Glutamatergic neuron (in vitro differentiated cells): Measurements from ENCODE around the gene LGALS3BP. TPM values are rescaled to one million over a fixed set of nuclear protein-coding genes. Genes with fewer than 3 reads are reported as not detected.
A peak's percentile ranks its signal among the peaks of the same experiment; 100 is the strongest.

Source experiments
- DNase-seq: peaks from one replicate; pipeline ENCODE4 v3.0.0; 2022
- H3K27ac Mint-ChIP-seq: one replicate; pipeline ENCODE4 v1.8.0; 2020; ENCODE audit warnings: mild to moderate bottlenecking, mixed read lengths, inconsistent platforms; ENCODE audit not compliant: unreplicated experiment
- H3K27me3 Mint-ChIP-seq: one replicate; pipeline ENCODE4 v1.8.0; 2020; ENCODE audit warnings: mild to moderate bottlenecking, moderate library complexity, mixed read lengths, inconsistent platforms; ENCODE audit not compliant: unreplicated experiment
- H3K36me3 Mint-ChIP-seq: one replicate; pipeline ENCODE4 v1.8.0; 2020; ENCODE audit warnings: mild to moderate bottlenecking, mixed read lengths, inconsistent platforms; ENCODE audit not compliant: unreplicated experiment
- H3K4me1 Mint-ChIP-seq: one replicate; pipeline ENCODE4 v1.8.0; 2020; ENCODE audit warnings: mild to moderate bottlenecking, low read depth, mixed read lengths, inconsistent platforms; ENCODE audit not compliant: unreplicated experiment
- H3K4me3 Mint-ChIP-seq: one replicate; pipeline ENCODE4 v1.8.0; 2020; ENCODE audit warnings: mild to moderate bottlenecking, mixed read lengths, inconsistent platforms; ENCODE audit not compliant: unreplicated experiment
- H3K9me3 Mint-ChIP-seq: one replicate; pipeline ENCODE4 v1.8.0; 2020; ENCODE audit warnings: mild to moderate bottlenecking, moderate library complexity, mixed read lengths, inconsistent platforms; ENCODE audit not compliant: unreplicated experiment
- CTCF ChIP-seq: fragments of 200-600 bp; sonication (generic); IDR thresholded peaks from one replicate; pipeline ENCODE4 v1.5.0; 2021; ENCODE audit not compliant: partially characterized antibody, unreplicated experiment
- total RNA-seq: library from RNA; stranded (reverse); fragmentation: NEBNext Ultra II Directional; extraction: Animal tissue kit (Norgen Biotek cat#: 25700); gene quantifications from one replicate; pipeline ENCODE4 v1.2.1, GENCODE V29; 2021; ENCODE audit not compliant: unreplicated experiment

Gene LGALS3BP
- total RNA-seq, 1 donor from 2014 or later, result 30.3 TPM

DNA sequence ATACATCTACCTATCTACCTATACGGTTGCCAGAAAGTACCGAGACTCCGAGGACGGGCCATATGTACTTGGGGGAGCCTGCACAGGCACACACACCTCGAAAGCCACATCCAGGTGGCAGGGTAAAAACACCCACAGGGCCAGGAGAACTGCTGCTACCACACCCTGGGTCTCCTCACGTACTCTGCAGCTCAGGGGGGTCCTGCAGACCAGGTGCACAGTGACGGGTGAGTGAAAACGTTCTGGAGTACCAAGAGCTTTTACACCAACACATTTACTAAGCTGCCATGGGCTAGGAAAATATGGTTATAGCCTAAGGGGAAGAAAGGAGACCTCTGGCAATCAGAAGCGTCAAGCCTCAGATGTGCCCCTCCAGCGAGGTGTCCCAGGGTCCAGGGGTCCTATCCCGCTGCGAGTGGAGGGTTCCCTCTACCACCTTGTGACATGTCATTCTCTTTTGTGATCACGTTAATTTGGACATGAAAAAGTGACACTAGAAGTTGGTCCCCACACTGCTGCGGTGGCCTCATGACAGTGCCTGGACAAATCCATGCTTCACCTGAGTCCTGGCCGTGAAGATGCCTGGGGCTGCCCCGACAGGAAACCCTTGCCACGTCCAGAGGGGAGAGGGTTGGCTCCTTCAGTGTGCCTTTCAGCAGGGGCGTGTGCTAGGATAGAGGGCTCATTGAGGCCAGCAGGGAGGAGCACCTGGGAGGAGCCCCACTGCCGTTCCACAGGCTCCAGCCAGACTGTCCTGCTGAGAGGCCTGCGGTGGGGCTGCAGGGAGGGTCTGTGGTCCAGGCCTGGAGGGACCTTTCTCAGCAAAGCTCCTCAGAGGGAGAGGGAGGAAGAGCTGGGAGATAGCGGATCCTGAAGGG, 28.0 kb upstream of the LGALS3BP start:
- Mint-ChIP-seq H3K27me3 (peaks cover 14% of the 10 kb centered on the region), H3K27ac (no peak overlapping the region), H3K4me3 (peak overlapping the region; percentile 13), H3K4me1 (peaks cover 10% of the 10 kb centered on the region), H3K36me3 (peaks cover 4% of the 10 kb centered on the region), H3K9me3 (peaks cover 8% of the 10 kb centered on the region)
- DNase-seq, result no peak
- TF ChIP-seq CTCF, result no peak

- peaks cover 8% of the 10 kb centered on the region for H3K9me3 Mint-ChIP-seq
- peaks cover 17% of the 10 kb centered on the region for H3K27me3 Mint-ChIP-seq
- peak overlapping the region; percentile 16 for H3K4me3 Mint-ChIP-seq
- peaks cover 10% of the 10 kb centered on the region for H3K4me1 Mint-ChIP-seq
- no peak overlapping the region for H3K27ac Mint-ChIP-seq
- no peak for TF ChIP-seq CTCF
- DNase-seq, result no peak
- H3K36me3 Mint-ChIP-seq, result peaks cover 4% of the 10 kb centered on the region
Measured at GRCh38 chr17:79006794-79007503, 27.2 kb upstream of the LGALS3BP start.

GRCh38 chr17:79006046-79006445, 26.3 kb upstream of the LGALS3BP start:
- no peak for TF ChIP-seq CTCF
- H3K4me1 Mint-ChIP-seq, result peaks cover 10% of the 10 kb centered on the region
- DNase-seq, result no peak
- H3K36me3 Mint-ChIP-seq, result peaks cover 4% of the 10 kb centered on the region
- no peak overlapping the region for H3K4me3 Mint-ChIP-seq
- peaks cover 7% of the 10 kb centered on the region for H3K9me3 Mint-ChIP-seq
- H3K27me3 Mint-ChIP-seq, result peaks cover 21% of the 10 kb centered on the region
- H3K27ac Mint-ChIP-seq, result no peak overlapping the region

GRCh38 chr17:79005063-79005861, 25.5 kb upstream of the LGALS3BP start:
- Mint-ChIP-seq H3K4me1 (peaks cover 10% of the 10 kb centered on the region), H3K9me3 (peaks cover 4% of the 10 kb centered on the region), H3K27ac (no peak overlapping the region), H3K4me3 (no peak overlapping the region), H3K27me3 (peaks cover 18% of the 10 kb centered on the region), H3K36me3 (peaks cover 4% of the 10 kb centered on the region)
- DNase-seq, result no peak
- TF ChIP-seq CTCF, result no peak
